SH-SY5Y (cell line): ENCODE measurements around the gene RASA4B.

Experiments used
- GATA2 ChIP-seq: IDR thresholded peaks from 2 replicates; pipeline ENCODE4 v1.6.1; 2011; ENCODE audit warnings: mild to moderate bottlenecking, low read depth, low read length
- GATA3 ChIP-seq: IDR thresholded peaks from 2 replicates; pipeline ENCODE4 v1.6.1; 2011; ENCODE audit warnings: low read depth, mild to moderate bottlenecking, low read length, moderate library complexity

GRCh38 chr7:102472126-102473041, 45.2 kb downstream of the RASA4B start:
- no peak for TF ChIP-seq GATA2
- TF ChIP-seq GATA3 = no peak
